Endothelial cell of hepatic sinusoid (primary cell): ENCODE measurements around the gene GPX7.
"Not testable (repeated sequence)": the region's sequence is repeated elsewhere in the genome, so short reads cannot be mapped to it uniquely, and the experiment has no call there.

Experiments
- in situ Hi-C: cut with HindIII; loops from 2 replicates; pipeline ENCODE4 v1.10.0; 2017; ENCODE audit warnings: low sequenced_read_pairs

The GPX7 gene

DNA sequence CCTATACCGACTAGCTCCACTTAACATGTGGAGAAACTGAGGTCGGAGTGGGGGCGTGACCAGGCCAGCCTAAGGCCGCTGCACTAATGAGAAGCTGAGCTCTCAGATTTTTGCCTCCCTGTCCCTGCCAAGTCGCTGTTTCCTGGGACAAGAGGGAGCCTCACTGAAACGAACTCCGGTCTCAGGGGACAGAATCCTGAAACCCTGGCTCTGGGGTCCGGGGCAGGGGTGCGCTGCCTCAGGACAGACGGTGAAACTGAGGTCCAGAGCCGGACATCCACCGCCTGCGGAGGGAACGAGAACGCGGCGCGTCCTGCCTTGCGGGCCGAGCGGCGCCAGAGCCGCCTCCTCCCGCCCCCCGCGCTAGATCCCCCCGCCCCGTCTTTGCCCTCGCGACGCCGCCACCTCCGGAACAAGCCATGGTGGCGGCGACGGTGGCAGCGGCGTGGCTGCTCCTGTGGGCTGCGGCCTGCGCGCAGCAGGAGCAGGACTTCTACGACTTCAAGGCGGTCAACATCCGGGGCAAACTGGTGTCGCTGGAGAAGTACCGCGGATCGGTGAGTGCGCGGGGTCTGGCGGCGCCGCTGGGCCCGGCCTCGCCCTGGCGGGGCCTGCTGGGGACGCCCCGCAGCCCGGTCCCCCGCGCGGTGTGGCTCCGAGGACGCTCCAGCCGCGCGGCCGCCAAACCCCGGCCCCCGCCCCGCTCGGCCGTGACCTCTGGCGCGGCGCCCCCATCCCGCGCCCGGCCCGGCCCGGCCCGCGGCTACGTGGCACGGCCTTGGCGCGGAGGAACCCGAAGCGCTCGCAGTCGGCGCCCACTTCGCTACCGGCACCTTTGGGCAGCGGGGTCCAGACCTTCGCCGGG lies at the start of gene GPX7:
TSS of gene GPX7 (plus strand) at position 381 of the 865 bp plus-strand sequence. CDS start at position 420, 39 bp downstream.
- in situ Hi-C loops = no loop called here

DNA sequence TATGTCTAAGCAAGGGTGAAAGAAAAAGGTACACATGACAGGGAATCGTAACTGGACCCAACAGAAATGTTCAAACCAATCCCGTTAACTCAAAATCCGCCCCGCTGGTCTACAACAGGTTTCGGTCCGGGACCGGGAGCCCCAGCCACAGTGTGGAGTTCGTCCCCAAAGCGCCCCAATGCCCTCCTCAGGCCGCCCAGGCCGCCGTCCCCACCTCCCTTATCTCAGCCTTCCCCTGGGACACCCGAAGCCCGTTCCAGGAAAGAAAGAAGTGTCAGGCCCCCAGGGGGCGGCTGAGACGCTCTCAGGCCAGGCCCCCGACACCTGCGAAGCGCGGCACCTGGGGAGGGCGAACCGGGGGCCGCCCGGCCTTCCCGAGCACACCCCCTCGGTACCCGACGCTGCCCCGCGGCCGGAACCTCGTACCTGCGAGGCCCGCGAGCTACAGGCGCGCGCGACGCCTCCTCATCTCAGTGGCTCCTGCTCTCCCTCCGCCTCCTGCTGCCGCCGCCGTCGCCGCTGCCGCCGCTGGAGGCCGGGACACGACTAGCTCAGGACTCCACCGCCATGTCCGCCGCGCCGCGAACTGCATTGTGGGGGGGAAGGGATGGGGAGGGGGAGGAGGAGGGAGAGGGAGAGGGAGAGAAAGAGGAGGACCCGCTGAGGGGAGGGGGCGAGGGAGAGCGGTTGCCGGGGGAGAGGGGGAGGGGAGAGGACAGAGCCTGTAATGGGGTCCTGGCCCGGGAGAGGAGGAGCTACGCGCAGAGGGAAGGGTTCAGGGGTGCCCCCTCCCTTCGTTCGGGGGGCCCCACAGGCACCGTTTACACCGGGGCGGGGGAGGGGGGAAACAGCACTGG lies 49.4 kb upstream of the GPX7 start, which contains the start of gene TUT4:
TSS of gene TUT4 (minus strand) at position 588 of the 857 bp plus-strand sequence. CDS start 26,812 bp downstream, outside the sequence.
- in situ Hi-C loops = no loop called here

DNA sequence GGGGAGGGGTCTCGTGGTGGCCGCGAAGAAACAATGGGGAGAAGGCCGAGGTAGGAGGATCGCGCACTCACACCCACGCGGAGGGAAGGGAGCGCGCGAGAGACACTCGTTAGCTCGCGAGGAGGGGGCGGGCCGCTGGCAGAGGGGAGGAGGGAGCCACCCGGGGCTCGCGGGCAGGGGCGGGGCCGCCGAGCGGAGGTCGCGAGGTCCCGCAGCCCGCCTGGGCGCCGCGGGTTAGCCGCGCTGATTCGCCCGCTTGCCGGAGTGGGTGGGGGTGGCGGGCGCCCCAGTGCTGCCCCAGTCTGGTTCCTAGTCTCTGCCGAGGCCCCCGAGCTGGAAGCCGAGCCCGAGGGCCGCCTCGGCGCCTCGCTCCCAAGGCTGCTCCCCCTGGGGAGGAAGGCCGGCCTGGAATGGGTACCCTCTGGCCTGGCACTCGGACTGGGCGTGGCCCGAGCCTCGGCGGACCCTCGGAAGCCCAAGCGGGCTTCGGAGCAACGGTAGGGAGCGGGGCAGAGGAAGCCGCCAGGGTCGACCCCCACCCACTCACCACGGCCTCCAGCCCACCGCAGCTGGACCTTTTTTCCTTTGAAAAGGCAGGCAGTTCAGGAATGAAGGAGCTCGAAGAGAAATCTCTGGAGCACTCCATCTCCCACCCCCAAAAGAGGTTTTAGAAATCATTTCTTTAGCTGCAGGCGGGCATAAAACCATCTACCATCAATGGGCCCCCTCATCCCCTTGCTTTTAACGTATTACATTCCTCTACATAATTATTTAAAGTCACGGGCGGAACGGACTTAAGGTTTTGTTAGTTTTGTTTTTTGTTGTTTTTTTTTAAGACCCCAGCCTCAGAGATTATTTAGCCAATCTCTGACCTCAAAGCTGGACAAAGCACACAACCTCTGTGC lies 48.6 kb upstream of the GPX7 start:
- in situ Hi-C loops = no loop called here

DNA sequence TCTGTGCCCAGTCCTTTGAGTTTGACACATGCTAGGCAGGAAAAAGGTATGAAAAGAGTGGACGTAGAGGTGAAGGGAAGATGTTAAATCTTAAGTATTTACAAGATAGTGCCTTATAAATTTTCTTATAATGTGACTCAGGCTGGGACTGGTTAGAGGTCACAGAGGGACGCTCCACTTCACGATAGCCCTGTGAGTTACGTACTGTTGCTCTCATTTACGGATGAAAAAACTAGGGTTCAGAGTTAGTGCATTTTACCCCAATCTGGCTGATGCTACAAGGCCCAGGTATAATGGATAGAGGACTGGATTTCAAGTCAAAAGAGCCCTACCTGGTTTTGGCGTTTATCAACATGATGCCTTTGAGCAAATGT lies 47.9 kb upstream of the GPX7 start:
- in situ Hi-C loops = no loop called here

DNA sequence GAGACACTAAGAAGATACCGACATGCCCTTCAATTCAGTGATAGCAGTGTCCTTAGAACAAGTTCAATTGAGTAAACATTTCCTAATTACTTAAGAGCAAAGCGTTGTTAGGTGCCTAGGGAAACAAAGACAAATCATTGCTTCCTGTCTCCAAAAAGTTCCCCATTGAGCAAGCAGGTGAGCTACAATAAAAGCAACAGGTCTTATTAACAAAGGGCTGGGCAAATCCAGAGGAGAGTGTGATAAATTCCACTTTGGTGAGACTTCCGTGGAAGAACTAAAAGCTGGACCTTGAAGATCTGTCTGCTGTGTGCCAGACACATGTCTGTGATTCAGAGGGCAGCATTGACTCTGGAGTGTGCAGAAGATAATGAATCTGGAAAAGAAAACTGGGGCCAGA lies 47.4 kb upstream of the GPX7 start:
- in situ Hi-C loops = no loop called here

DNA sequence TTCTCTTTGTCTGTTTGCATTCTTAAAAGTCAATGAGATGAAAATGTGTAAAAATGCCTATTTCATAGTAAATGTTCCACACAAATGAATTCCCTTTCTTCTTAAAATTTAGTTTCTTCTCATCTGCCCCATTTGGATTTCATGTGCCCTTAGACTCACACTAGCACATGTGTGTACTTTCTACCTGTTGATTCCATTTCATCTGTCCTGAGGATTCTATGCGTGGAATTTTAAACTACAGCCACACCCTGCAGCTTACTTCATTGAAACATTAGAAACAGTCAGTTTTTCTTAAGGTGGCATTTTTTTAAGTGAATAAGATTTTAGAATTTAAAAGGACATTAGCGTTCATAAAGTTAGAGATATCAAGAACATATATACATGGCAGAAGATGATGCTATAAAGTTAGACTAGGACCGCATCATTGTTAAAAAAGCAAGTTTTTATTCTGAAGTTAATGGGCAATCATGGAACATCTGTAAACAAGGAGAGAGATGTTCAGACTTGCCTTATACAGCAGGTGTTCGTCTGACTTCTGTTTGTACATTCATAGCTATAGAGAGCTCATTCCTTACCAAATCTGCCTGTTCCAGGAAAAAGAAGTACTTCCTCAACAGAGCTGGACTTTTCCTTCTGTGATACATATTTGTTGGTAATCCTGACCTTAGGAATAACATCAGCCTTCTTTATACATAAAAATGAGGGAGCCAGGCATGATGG lies 45.4 kb upstream of the GPX7 start:
- in situ Hi-C loops = no loop called here

DNA sequence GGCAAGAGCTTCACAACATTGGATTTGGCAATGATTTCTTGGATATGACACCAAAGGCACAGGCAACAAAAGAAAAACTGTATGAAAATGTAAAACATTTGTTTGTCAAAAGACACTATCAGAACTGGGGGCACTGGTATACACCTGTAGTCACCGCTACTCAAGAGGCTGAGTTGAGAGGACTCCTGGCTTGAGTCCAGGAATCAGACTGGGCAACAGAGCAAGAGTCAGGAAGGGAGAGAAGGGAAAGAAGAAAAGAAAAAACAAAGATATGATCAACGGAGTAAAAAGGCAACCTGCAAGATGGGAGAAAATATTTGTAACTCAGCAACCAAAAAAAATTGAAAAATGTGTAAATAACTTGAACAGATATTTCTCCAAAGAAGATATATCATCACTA lies 43.2 kb upstream of the GPX7 start:
- in situ Hi-C loops = no loop called here

DNA sequence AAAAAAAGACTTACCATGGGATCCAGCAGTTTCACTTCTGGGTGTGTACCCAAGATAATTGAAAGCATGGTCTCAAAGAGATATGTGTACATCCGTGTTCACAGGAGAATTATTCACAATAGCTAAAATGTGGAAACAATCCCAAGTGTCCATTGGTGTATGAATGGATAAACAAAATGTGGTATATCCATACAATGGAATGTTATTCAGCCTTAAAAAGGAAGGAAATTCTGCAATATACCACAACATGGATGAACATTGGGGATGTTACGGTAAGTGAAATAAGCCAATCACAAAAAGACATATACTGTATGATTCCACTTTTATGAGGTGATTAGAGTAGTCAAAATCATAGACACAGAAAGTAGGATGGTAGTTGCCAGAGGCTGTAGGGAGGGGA lies 42.3 kb upstream of the GPX7 start:
- in situ Hi-C loops = no loop called here

DNA sequence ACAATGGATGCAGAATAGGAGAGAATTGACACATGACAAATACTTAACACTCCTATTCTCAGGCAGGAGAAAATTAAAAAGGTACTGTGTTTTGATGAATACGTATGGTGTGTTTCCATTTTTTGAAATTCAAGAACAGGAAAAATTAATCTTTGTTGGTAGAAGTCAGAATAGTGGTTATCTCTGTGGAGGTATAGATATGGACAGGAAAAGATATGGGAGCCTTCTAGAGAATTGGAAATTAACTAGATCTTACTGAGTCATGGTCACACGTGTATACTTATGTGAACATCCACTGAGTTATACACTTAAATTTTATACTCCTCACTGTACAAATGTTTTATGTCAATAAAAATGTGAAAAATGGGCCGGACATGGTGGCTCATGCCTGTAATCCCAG lies 39.4 kb upstream of the GPX7 start:
- in situ Hi-C loops = no loop called here

DNA sequence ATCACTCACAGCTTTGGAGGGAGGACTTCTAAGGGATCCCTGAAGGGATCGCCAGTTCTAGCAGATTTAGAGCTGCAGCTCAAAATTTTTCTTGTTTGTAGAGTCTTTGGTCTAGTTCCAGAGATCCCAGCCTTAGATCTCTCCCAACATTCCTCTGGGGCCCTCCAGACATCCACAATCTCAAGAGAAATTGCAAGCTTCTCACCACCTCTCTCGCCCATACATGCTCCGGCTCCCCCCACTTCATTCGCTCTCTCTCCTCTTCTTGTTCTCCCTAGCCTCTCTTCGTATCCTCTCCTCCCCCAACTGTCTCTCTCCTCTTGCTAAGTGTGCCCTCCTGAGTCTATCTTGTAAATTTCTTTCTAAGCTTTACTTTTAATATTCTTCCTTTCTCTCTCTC lies 34.2 kb upstream of the GPX7 start:
- in situ Hi-C loops = no loop called here

DNA sequence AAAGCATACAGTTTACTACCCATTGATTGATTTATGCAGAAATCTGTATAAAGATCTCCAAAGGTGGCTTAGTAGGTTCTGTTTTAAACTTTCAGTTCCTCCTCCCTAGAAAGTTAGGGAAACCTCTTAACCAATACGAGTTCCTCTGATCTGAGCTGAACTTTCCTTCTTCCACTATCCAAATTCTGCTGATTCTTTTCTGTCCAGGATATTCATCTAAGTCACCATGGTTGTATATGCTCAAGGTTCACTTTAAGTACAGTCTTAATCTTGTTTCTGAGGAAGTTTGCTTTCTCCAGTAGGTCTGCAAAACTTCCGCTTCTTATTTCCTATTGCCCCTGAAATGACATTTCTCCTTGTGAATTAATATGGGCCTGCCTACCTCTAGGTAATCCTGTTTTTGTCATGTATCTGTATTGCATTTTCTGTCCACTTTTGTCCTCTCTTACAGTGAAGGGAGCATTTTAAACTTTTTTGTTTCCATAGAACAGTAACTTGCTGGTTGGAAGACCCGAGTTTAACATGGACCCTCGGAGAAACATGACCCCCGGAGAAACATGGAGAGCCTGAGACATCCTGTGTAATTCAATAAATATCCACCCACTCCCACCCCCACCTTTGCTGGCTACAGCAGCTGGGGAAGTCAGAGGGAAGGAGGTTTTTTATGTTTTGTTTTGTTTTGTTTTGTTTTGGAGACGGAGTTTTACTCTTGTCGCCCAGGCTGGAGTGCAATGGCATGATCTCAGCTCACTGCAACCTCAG lies 32.5 kb upstream of the GPX7 start:
- in situ Hi-C loops = loop anchor here (5.0 kb wide), 1 partner anchor 108 kb away; no protein-coding TSS in a partner anchor

DNA sequence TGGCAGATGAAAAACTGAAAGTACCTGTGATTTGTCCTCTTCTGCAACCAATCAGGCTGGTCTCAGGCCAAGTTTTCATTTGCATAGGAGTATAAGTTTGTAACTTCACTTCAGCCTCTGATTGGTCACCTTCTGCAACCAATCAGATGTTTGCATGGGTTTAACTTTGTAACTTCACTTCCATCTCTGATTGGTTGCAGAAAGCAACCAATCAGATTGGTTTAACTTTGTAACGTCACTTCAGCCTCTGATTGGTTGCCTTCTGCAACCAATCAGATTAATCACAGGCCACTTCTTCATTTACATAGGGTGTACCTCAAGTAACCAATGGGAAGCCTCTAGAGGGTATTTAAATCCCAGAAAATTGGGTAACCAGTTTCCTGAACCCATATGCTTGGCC lies 30.4 kb upstream of the GPX7 start:
- in situ Hi-C loops = loop anchor here (5.0 kb wide), 1 partner anchor 106 kb away; no protein-coding TSS in a partner anchor

DNA sequence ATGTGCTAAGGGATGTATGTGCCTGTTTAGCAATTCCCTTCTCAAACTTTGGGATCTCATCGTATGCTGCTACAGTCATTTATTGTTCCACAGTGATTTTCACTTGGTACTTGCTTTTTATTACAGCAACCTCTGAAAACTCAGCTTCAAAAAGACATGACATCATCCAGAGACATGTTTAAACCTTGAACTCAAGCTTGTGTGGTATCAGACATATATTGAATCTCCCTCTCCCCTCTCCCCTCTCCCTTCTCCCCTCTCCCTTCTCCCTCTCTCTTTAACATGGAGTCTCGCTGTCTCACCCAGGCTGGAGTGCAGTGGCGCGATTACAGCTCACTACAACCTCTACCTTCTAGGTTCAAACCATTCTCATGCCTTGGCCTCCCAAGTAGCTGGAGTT lies 29.8 kb upstream of the GPX7 start:
- in situ Hi-C loops = loop anchor here (5.0 kb wide), 1 partner anchor 105 kb away; no protein-coding TSS in a partner anchor

DNA sequence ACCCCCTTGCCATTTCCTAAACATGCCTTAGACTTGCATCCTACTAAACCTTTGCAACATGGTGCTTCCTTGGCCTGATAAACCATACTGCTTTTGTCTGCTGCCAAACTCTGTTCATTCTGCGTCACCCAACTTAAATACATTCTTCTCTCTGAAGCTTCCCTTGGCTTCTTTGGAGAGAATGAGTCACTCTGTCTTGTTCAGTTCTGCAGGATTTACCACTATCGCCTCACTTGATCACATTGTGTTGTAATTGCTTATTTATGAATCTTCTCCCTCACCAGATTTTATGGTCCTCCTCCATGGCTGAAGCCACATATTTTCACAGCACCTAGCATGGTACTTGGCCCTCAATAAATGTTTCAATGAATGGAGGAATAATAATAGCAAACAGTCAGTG lies 27.6 kb upstream of the GPX7 start:
- in situ Hi-C loops = loop anchor here (5.0 kb wide), 1 partner anchor 103 kb away; no protein-coding TSS in a partner anchor

DNA sequence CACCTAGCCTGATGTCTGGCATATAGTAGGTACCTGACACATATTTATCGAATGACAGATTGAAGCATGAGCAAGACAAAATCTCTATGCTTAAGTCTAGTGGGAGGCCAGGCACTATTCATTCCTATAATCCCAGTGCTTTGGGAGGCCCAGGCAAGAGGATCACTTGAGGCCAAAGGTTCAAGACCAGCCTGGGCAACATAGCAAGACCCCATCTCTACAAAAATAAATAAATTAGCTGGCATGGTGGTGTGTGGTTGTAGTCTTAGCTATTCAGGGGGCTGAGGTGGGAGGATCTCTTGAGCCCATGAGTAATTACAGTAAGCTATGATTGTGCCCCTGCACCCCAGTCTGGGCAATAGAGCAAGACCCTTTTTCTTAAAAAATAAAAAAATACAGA lies 26.1 kb upstream of the GPX7 start:
- in situ Hi-C loops = no loop called here

DNA sequence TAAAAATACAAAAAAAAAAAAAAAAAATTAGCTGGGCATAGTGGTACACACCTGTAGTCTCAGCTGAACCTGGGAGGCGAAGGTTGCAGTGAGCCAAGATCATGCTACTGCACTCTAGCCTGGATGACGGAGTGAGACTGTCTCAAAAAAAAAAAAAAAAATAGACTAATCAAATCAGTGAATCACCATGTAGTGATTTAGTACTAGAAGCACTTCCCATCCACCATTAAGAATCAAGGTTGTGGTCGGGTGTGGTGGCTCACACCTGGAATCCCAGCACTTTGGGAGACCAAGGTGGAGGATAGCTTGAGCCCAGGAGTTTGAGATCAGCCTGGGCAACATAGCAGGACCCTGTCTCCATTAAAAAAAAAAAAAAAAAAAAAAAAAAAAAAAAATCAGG lies 24.1 kb upstream of the GPX7 start:
- in situ Hi-C loops = not testable (repeated sequence)

DNA sequence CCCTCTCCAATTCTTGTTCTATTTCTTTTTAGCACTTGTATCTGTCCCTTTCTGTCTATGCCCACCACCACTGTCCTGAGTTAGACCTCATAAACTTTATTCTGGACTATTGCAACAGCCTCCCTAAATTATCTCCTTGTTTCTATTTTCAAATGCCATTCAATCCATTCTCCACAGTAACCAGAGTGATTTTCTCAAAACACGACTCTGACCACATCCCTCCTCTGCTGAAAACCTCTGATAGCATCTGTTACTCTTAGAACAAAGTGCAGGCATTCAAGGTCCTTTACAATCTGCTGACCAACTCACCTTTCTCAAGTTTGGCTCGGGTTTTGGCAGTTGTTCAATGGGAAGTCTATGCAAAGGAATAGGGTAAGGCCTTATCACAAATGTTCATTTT lies 22.8 kb upstream of the GPX7 start:
- in situ Hi-C loops = no loop called here

DNA sequence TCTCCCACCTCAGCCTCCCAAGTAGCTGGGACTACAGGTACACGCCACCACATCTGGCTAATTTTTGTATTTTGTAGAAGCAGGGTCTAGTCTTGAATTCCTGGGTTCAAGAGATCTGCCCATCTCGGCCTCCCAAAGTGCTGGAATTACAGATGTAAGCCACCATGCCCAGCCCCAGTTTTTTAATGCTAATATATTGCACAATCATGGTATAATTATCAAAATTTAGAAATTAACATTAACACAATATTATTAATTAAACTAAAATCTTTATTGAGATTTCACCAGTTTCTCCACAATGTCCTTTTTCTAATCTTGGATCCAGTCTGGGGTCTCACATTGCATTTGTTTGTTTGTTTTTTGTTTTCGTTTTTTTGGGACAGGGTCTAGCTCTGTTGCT lies 21.9 kb upstream of the GPX7 start:
- in situ Hi-C loops = loop anchor here (10.0 kb wide), 1 partner anchor 55 kb away; no protein-coding TSS in a partner anchor

DNA sequence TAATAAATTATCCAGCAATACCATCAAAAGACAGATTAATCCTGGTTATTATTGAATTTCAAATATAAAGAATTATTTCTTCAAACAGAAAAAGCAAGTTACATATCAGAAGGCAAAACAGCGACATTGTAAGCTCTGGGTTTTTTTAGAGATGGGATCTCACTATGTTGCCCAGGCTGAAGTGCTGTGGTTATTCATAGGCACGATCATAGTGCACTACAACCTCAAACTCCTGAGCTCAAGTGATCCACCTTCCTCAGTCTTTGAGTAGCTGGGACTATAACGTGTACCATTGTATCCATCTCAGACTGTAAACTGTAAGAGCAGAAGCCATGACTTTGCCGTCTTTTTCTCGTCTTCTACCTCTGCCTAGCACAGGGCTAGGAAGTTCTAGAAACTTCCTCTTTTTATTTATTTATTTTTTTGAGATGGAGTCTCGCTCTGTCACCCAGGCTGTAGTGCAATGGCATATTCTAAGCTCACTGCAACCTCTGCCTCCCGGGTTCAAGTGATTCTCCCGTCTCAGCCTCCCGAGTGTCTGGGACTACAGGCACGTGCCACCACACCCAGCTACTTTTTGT lies 20.0 kb upstream of the GPX7 start:
- in situ Hi-C loops = loop anchor here (10.0 kb wide), 1 partner anchor 57 kb away; no protein-coding TSS in a partner anchor
